OCI-LY7 (cell line): ENCODE measurements around the gene TM9SF1.

Source experiments
- EZH2phosphoT487 ChIP-seq: fragments of 200-600 bp; sonication (generic); IDR thresholded peaks from 2 replicates; pipeline ENCODE4 v1.6.1; 2018; ENCODE audit warnings: low read depth, borderline replicate concordance, mild to moderate bottlenecking, mixed run types, antibody characterized with exemption, low read length, moderate library complexity, mixed read lengths
- TF ChIP-seq, protein P1 (sequence below): fragments of 200-600 bp; sonication (generic); conservative IDR thresholded peaks from 2 replicates; pipeline ENCODE4 v1.5.1; 2014; ENCODE audit warnings: mild to moderate bottlenecking, antibody characterized with exemption, low read length, moderate library complexity, mixed read lengths

DNA sequence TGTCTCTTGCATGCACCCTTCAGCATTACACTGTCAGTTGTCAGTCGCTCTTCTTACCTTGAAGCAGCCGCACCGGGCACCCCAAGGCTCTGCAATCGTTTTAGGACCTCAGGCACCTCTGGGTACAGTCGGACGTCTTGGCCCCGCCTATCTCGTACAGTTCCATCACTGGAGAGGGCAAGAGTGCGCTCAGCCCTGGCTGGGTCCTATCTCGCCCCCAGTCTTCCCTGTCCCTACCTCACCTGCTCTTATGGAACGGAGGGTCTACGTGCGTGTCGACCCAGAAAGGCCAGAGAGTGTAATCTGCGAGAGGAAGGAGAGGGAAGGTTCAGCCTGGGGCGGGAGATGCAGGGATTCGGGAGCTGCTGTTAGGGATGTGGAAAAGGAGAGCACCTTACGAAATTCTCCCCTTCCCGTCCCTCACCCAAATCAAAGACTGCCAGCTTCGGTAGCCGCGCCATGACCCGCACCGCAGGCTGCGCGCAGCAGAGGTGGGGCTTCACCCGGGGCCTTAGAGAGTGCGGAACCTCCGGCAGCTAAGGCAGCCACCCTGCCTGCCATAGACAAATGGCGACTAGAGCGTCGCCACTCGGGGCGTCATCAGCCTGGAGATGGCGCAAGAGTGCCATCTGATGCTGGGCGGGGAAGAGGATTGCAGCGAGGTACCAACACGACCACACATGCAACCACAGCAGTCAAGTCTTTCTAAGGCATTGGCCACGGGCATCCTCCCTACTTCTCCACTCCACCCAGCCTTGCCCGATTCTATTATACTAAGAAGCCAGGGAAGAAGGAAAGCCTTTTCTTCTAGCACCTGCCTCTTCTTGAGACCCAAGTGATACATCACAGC is 20.5 kb upstream of the TM9SF1 start, which contains the start of gene MDP1:
- TF ChIP-seq, protein P1, sequence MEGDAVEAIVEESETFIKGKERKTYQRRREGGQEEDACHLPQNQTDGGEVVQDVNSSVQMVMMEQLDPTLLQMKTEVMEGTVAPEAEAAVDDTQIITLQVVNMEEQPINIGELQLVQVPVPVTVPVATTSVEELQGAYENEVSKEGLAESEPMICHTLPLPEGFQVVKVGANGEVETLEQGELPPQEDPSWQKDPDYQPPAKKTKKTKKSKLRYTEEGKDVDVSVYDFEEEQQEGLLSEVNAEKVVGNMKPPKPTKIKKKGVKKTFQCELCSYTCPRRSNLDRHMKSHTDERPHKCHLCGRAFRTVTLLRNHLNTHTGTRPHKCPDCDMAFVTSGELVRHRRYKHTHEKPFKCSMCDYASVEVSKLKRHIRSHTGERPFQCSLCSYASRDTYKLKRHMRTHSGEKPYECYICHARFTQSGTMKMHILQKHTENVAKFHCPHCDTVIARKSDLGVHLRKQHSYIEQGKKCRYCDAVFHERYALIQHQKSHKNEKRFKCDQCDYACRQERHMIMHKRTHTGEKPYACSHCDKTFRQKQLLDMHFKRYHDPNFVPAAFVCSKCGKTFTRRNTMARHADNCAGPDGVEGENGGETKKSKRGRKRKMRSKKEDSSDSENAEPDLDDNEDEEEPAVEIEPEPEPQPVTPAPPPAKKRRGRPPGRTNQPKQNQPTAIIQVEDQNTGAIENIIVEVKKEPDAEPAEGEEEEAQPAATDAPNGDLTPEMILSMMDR, result peak; percentile 85
- TF ChIP-seq EZH2phosphoT487, result no peak
